ENCODE data around the gene MYH2. TPM values are rescaled to one million over a fixed set of nuclear protein-coding genes. Genes with fewer than 3 reads are reported as not detected.

Gene MYH2
- not detected in 2 replicates for total RNA-seq

- no peak within 1 kb of the TSS for H3K4me3 ChIP-seq (ENCODE audit: low read depth, low read length)
- DNase-seq (ENCODE audit: low read depth): no peak
- TF ChIP-seq CTCF (conservative IDR thresholded peaks at IDR 0.05; ENCODE audit: low read depth, low read length): no peak
Measured at GRCh38 chr17:10549096-10549842, at the start of gene MYH2. Gene MYH2, minus strand, starts transcription at chr17:10549658. Its CDS starts 1,738 bp downstream, at chr17:10547920.

DNA sequence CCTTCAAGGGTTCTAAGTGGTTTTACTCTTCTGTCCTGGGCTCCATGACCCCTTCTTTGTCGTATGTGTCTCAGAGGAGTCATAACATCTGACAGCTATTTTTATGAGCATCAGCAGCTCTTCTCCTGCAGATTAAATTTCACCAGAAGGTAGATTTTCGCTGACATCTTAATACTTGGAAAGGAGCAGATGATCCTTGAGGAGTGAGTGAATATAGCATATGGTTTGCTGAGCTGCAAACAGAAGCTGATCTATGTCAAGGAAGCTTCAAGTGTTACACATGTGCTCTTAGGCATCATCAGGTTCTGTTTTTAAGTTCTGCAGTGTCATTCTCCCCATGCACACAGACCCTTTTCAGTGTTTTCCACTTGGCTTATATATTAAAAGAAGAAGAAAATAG lies 49.2 kb upstream of the MYH2 start:
- DNase-seq (ENCODE audit: low read depth): no peak
- TF ChIP-seq CTCF (conservative IDR thresholded peaks at IDR 0.05; ENCODE audit: low read depth, low read length): no peak
- no peak overlapping the region for H3K4me3 ChIP-seq (ENCODE audit: low read depth, low read length)

- no peak overlapping the region for H3K4me3 ChIP-seq (ENCODE audit: low read depth, low read length)
- no peak for TF ChIP-seq CTCF (conservative IDR thresholded peaks at IDR 0.05; ENCODE audit: low read depth, low read length)
- DNase-seq (ENCODE audit: low read depth): no peak
Measured at GRCh38 chr17:10589553-10590145, 40.2 kb upstream of the MYH2 start.

DNA sequence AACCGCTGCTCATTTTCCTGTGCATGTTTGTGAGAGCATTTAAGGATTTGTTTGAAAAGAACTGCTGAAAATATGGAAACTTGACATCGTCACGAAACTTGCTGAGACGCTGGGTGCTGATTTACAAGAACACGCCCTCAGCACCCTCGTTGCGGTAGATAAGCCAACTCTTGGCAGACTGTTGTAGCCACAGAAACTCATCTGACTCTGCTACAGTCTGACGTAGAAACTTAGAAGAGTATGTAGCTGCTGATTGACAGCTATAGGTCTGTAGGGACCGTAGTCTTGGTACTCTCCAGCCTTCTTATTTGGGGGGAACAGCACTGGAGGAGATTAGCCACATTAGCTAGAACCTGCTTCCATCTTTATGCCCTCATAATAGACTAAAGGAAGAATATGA lies 36.1 kb upstream of the MYH2 start:
- no peak for TF ChIP-seq CTCF (conservative IDR thresholded peaks at IDR 0.05; ENCODE audit: low read depth, low read length)
- no peak overlapping the region for H3K4me3 ChIP-seq (ENCODE audit: low read depth, low read length)
- no peak for DNase-seq (ENCODE audit: low read depth)

DNA sequence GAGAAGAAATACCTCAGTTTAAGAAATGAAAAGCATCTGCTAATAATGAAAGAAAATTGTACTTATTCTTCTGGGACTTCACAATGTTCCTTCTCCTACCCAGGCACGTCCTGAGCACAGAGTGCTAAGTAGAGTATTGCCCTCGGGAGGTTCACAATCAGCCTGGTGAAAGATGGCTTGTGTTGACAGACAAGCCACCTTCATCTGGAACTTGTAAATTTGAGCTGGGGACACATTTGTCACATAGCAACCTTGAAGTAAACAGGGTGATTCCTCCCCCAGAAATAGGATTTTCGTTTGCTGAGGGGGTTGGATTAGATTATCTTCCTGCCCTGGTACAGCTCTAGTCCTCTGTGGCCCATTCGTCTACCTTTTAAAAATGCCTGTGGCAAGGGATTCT lies 34.4 kb upstream of the MYH2 start:
- H3K4me3 ChIP-seq (ENCODE audit: low read depth, low read length): no peak overlapping the region
- no peak for DNase-seq (ENCODE audit: low read depth)
- no peak for TF ChIP-seq CTCF (conservative IDR thresholded peaks at IDR 0.05; ENCODE audit: low read depth, low read length)

DNA sequence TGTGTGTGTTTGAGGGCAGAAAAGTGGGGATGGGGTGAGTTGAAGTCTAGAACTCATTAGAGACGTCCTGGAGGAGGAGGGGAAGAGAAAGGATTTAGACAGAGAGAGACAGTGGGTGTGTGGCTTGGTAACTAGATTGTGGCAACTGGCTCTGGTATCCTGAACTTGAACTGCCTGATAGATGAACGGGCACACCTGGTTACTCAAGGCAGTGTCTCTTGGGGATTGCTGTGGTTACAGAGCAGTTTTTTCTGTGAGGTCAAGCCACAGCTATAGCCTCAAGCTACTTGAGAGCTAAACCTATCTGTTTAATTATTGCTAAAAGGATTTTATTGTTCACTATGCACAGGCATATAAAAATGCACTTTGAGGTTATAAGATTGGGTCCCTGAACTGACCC lies 29.8 kb upstream of the MYH2 start:
- no peak for DNase-seq (ENCODE audit: low read depth)
- TF ChIP-seq CTCF (conservative IDR thresholded peaks at IDR 0.05; ENCODE audit: low read depth, low read length): no peak
- H3K4me3 ChIP-seq (ENCODE audit: low read depth, low read length): no peak overlapping the region

DNA sequence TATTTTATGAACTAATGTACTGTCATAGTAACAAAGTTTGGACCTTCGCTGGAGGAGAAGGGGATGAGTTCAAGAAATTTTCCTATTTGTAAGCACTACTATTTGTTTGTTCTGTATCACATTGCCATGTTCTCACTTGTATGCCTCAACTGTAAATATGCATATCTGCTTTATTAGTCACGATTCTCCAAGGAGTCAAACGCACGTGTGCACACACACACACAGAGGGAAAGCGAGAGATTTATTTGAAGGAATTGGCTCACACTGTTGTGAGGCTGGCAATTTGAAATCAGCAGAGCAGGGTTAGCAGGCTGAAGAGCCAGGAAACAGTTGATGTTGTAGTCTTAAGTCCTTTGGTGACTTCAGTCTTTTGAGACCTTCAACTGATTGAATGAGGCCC lies 24.9 kb upstream of the MYH2 start:
- no peak for DNase-seq (ENCODE audit: low read depth)
- no peak overlapping the region for H3K4me3 ChIP-seq (ENCODE audit: low read depth, low read length)
- TF ChIP-seq CTCF (conservative IDR thresholded peaks at IDR 0.05; ENCODE audit: low read depth, low read length): no peak

All from epithelial cell of proximal tubule (primary cell).